GM23248 (cell line): ENCODE results near the gene AP1S3.
"Not testable (repeated sequence)": the region's sequence is repeated elsewhere in the genome, so short reads cannot be mapped to it uniquely, and the experiment has no call there.

Experiments used
- EZH2 ChIP-seq: fragments of 200-600 bp; sonication (generic); IDR thresholded peaks from 2 replicates; pipeline ENCODE4 v1.6.1; 2018; ENCODE audit warnings: antibody characterized with exemption, mild to moderate bottlenecking; ENCODE audit not compliant: insufficient read depth, poor library complexity, severe bottlenecking
- EZH2phosphoT487 ChIP-seq: fragments of 200-600 bp; sonication (generic); IDR thresholded peaks from 2 replicates; pipeline ENCODE4 v1.6.1; 2018; ENCODE audit warnings: antibody characterized with exemption, moderate library complexity, mild to moderate bottlenecking, low read depth; ENCODE audit not compliant: insufficient read depth

- not testable (repeated sequence) for TF ChIP-seq EZH2, EZH2phosphoT487
Measured at GRCh38 chr2:223872772-223873171, 35.4 kb upstream of the AP1S3 start.
